ENCODE results near the gene CFAP69. TPM values are rescaled to one million over a fixed set of nuclear protein-coding genes. Genes with fewer than 3 reads are reported as not detected.

CFAP69 gene
- total and polyA plus RNA-seq, 10 of the 15 experiments (the other 5 are each of a cell fraction or from before 2014, with no cell fraction given): 0.11 to 3.1 (median 0.48) TPM; not detected in 1

GRCh38 chr7:90210981-90211380 is 34.0 kb upstream of the CFAP69 start:
- in situ Hi-C loops (cut with MboI) (no loop called here), intact Hi-C loops (cut with micrococcal nuclease; ENCODE audit: unreplicated experiment) (loop anchor here (1.0 kb wide), 2 partner anchors 30 to 56 kb away; no protein-coding TSS in a partner anchor)
- ChIA-PET SMC1A (ENCODE audit: uncharacterized antibody, unreplicated experiment) (interaction anchor here (0.7 to 8.5 kb wide), 22 partner anchors 9 to 57 kb away, joined by 3 to 116 read pairs (median 7); partner anchors contain the start of genes CFAP69 and STEAP1), RAD21 (ENCODE audit: unreplicated experiment) (interaction anchor here (0.8 to 8.1 kb wide), 17 partner anchors 9 to 56 kb away, joined by 3 to 90 read pairs (median 10); partner anchors contain the start of genes CFAP69 and STEAP1), CTCF (interaction anchor here (1.4 to 6.8 kb wide), 14 partner anchors 14 to 217 kb away, joined by 4 to 67 read pairs (median 8); partner anchors contain the start of gene STEAP1), POLR2A (interaction anchor here (0.6 to 7.6 kb wide), 17 partner anchors 9 to 93 kb away, joined by 3 to 92 read pairs (median 5); partner anchors contain the start of gene CFAP69)
- peaks cover 1 to 17% of the 10 kb centered on the region in 2 experiments for H3K27me3 ChIP-seq (replicated peaks in 1 of 2; ENCODE audit: control insufficient read depth in 2 of 2, insufficient read depth in 2 of 2, low read length in 1 of 2)
- H3K27ac ChIP-seq (ENCODE audit: control insufficient read depth, insufficient read depth): no peak overlapping the region
- BruUV-seq (replicated peaks): no TSS peak
- ATAC-seq (peak; percentile 22), FAIRE-seq (no peak), DNase-seq (ENCODE audit: low read depth, low spot score) (no peak)
- TF ChIP-seq ELK1 (IDR thresholded peaks at IDR 0.05; ENCODE audit: low read depth, low read length): no peak
- 0 out of 2 replicates have a peak, but pooled peaks have one; percentile 27 for TF ChIP-seq MLLT1 (IDR thresholded peaks at IDR 0.05)
- H3K4me3 ChIP-seq: no peak overlapping the region
- no peaks in the 10 kb centered on the region for H3K79me2 ChIP-seq (ENCODE audit: control insufficient read depth, insufficient read depth, low read length)
- WGBS (ENCODE audit: insufficient coverage, insufficient replicate concordance, low lambda C conversion rate, missing lambda C conversion rate): 12% methylated on average over 11 of the region's 11 CpGs
- H3K4me2 ChIP-seq (ENCODE audit: control insufficient read depth, insufficient read depth): no peak overlapping the region
- no peaks in the 10 kb centered on the region for H3K9me3 ChIP-seq (replicated peaks; ENCODE audit: control insufficient read depth, insufficient read depth, low read length)
- no peaks in the 10 kb centered on the region for H3K36me3 ChIP-seq (ENCODE audit: control insufficient read depth in 2 of 2, insufficient read depth in 2 of 2, low read length in 1 of 2)
- H4K20me1 ChIP-seq (ENCODE audit: control insufficient read depth, insufficient read depth): no peaks in the 10 kb centered on the region
- H2AFZ ChIP-seq (ENCODE audit: control insufficient read depth, low read depth, low read length): no peak overlapping the region
- no peaks in the 10 kb centered on the region for H3K4me1 ChIP-seq (ENCODE audit: control insufficient read depth, insufficient read depth, low read length)
- no peak overlapping the region for H3K9ac ChIP-seq (ENCODE audit: control insufficient read depth, insufficient read depth, low read length)

All from GM12878 (cell line).